Sigmoid colon (tissue), 3 donors: Measurements from ENCODE around the gene DIP2C.

ENCODE experiments used
- CTCF ChIP-seq, 4 experiments: fragments of 450-650 bp in 3 of 4; fragments of 200-600 bp in 1 of 4; IDR thresholded peaks; one replicate each; pipeline ENCODE4 v1.5.1; 2016 to 2019; ENCODE audit warnings: antibody characterized with exemption in 4 of 4, mild to moderate bottlenecking in 3 of 4, moderate library complexity in 2 of 4
- POLR2A ChIP-seq, 2 donors: fragments of 450-650 bp; IDR thresholded peaks; one replicate each; pipeline ENCODE4 v1.6.1; 2016; ENCODE audit warnings: antibody characterized with exemption in 2 of 2, mild to moderate bottlenecking in 2 of 2, moderate library complexity in 2 of 2

- TF ChIP-seq CTCF (IDR thresholded peaks at IDR 0.05): no peak
- TF ChIP-seq POLR2A (IDR thresholded peaks at IDR 0.05): no peak
These were observed 43.3 kb downstream of the DIP2C start for GRCh38 chr10:646118-646524.
